A549 treated with dexamethasone at 1 μM for 4 hours (cell line): ENCODE data around the gene RBBP8. TPM values are rescaled to one million over a fixed set of nuclear protein-coding genes. Genes with fewer than 3 reads are reported as not detected.

Experiments used
- total RNA-seq: library from RNA; stranded (reverse); fragments of 200-300 nt; extraction: Qiagen RNA extraction; gene quantifications from 5 replicates; pipeline ENCODE4 v1.2.3, GENCODE V29; 2022

The RBBP8 gene
- total RNA-seq: 23.3 to 28.7 TPM (median 23.7 TPM) in 5 replicates

DNA sequence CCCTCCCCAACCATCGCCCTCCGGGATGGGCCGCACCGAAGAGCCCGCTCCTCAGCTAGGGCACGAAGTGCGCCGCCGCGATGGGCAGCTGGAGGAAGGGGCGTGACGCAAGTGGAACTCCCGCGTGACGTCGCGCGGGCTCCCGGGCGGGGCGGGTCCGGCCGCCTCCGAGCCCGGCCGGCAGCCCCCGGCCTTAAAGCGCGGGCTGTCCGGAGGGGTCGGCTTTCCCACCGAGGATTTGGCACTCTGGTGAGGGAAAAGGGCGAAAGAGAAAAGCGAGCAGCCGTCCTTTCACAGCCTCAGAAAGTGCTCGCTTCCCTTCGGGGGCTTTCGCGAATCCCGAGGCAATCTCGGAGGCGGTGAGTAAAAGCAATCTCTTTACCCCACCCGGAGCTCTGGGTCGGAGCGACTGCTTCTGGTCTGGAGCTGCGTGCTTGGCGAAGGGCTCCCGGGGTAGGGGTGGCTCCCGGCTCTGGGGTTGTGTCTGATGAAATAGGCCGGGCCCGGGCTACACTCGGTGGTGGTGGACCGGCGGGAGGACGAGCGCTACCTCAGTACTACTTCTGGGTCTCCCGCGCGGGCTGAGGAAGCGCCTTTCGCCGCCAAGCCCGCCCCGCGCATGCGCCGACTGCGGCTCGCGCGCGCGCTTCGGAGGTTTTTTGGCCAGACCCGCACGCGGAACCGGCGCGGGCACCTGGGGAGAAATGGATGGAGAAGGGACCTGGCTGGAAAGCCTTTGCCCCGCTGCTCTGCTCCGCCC is at the start of gene RBBP8:
TSS of gene RBBP8 (plus strand) at position 123 of the 760 bp plus-strand sequence. CDS start 3,524 bp downstream, outside the sequence.

Other genes with a start within 250 kb of the RBBP8 start
- gene CABLES1, start 202.2 kb downstream of the RBBP8 start, total RNA-seq: 15.2 to 18.2 TPM (median 16.6 TPM) in 5 replicates